HL-60/S4 treated with phorbol 12-myristate 13-acetate at 8.2 ng/mL for 4 days and 3 days (cell line): Measurements from ENCODE around the gene LRRC8A.
"Not testable (repeated sequence)": the region's sequence is repeated elsewhere in the genome, so short reads cannot be mapped to it uniquely, and the experiment has no call there.

ENCODE experiments used
- in situ Hi-C: fragments of 300-500 bp; cut with MboI; formaldehyde crosslinking; loops from 2 replicates; pipeline ENCODE4 v1.15.0; 2022; ENCODE audit warnings: low sequenced_read_pairs

Gene LRRC8A

DNA sequence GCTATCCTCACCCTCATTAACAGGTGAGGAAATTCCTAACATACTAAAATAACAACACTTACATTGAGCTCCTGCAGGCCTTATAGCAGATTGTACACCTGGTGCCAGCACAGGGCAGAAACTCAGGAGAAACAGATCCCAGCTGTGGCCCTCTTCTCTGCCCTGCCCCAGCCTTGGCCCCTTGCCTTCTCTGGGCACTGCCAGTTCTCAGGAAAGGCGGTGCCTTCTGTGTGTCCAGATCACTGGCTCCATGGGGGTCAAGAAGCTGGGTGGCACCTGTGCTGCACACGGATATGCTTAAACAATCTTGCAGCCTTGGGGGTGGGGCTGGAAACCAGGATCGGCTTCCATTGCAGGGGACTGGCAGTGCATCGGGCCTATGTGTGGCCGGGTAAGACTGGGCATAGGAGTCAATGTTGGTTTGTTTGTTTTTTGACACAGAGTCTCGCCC, 19.5 kb upstream of the LRRC8A start:
- in situ Hi-C loops: no loop called here

DNA sequence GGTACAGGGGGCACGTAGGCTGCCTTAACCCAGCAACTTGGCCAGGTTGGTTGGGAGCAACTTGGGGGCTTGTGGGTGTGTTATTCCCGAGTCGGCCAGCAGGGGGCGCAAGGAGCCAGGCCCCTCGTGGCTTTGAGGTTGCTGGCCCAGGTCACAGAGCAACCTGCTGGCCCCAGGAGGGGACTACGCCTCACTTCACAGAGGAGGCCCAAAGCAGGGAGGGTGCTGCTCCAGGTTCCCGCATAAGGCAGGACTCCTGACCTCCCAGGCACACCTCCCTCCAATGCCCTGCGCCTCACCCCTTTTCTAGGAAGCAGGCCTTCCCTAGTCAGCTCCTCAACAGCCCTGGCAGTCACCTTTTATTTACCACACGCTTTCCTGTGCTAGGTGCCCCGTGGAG, 18.3 kb upstream of the LRRC8A start:
- in situ Hi-C loops: no loop called here

DNA sequence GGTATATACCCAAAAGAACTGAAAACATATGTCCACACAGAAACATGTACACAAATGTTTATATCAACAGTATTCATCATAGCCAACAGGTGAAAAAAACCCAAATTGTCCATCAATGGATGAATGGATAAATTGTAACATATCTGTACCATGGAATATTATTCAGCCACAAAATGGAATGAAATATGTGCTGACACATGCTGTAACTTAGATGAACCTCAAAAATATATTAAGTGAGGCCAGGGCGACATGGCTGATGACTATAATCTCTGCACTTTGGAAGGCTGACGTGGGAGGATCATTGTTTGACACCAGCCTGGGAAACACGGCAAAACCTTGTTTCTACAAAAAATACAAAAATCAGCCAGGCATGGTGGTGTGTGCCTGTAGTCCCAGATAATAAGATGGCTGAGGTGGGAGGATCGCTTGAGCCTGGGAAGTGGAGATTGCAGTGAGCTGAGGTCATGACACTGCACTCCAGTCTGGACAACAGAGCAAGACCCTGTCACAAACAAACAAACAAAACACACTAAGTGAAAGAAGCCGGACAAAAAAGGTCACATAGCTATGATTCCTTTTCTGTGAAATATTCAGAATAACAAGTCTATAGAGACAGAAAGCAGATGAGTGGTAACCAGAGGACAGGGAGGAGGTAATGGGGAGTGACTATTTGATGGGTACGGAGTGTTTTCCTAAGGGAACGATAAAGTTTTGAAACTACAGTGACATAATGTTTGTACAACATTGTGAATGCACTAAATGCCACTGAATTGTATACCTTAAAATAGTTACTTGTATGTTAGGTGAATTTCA, 11.6 kb upstream of the LRRC8A start:
- in situ Hi-C loops: no loop called here

DNA sequence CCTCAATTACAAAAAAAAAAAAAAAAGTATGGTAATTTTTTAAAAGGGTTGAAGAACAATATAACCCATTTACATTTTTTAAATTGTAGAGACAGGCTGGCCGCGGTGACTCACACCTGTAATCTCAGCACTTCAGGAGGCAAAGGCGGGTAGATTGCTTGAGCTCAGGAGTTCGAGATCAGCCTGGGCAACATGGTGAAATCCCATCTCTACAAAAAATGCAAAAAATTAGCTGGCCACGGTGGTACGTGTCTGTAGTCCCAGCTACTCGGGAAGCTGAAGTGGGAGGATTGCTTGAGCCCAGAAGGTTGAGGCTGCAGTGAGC, 11.0 kb upstream of the LRRC8A start:
- in situ Hi-C loops: not testable (repeated sequence)

DNA sequence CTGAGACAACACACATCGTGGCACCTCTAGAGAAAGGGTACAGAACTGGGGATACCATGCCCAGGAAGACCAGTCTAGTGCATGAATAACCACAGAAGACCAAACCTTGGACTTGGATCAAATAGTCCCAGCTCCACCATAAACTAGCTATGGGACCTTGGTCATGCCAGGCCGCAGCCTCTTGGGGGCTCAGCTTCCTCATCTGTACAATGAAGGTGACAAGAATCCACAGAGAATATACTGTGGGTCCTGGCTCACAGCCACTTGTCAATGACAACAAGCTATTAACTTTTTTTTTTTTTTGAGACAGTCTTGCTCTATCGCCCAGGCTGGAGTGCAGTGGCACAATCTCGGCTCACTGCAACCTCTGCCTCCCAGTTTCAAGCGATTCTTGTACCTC, 4.1 kb upstream of the LRRC8A start:
- in situ Hi-C loops: no loop called here

GRCh38 chr9:128882677-128883603, 1.0 kb downstream of the LRRC8A start:
- in situ Hi-C loops: no loop called here

DNA sequence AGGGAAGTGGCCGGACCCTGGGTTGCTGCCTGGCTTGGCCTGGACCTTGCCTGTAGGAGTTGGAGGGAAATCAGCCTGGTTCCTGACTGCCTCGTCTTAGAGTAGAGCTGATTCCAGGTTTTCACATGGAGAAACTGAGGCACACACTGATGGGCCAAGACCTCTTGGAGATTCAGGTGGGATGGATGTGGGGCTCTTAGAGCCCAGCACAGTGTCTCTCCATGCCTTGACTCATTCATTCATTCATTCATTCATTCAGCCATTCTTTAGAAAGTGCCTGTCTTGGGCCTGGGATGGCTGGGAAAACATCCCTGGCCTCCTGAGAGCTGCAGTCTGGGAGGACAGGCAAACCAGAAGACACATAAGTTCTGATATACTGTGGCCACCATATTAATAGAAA, 2.2 kb downstream of the LRRC8A start:
- in situ Hi-C loops: no loop called here

DNA sequence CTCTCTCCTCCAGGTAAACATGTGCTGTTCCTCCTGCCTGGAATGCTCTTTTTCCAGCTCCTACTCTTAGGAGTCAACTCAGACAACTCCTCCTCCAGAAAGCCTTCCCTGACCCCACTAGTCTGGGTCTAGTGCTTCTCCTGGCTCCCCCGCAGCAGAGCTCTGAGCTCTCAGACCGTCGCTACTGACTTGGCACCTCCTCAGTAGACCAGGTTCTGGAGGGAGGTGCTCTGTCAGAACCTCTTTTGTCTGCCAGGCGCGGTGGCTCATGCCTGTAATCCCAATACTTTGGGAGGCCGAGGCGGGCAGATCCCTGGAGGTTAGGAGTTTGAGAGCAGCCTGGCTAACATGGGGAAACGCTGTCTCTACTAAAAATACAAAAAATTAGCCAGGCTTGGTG, 3.4 kb downstream of the LRRC8A start:
- in situ Hi-C loops: no loop called here

DNA sequence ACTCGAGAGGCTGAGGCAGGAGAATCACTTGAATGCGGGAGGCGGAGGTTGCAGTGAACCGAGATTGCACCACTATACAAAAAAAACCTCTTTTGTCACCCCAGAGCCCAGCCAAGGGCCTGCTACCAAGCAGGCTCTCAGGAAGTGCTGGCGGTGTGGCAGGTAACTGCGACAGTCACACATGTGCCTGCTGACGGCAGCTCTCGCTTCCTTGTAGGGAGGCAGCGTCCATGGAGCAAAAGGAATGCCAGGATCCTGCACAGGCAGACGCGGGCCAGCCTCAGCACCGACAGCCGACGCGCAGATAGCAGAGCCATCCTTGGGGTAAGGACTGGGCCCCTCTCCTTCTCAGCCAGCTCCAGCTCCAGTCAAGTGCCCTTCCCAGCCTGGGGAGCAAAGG, 3.9 kb downstream of the LRRC8A start:
- in situ Hi-C loops: no loop called here

DNA sequence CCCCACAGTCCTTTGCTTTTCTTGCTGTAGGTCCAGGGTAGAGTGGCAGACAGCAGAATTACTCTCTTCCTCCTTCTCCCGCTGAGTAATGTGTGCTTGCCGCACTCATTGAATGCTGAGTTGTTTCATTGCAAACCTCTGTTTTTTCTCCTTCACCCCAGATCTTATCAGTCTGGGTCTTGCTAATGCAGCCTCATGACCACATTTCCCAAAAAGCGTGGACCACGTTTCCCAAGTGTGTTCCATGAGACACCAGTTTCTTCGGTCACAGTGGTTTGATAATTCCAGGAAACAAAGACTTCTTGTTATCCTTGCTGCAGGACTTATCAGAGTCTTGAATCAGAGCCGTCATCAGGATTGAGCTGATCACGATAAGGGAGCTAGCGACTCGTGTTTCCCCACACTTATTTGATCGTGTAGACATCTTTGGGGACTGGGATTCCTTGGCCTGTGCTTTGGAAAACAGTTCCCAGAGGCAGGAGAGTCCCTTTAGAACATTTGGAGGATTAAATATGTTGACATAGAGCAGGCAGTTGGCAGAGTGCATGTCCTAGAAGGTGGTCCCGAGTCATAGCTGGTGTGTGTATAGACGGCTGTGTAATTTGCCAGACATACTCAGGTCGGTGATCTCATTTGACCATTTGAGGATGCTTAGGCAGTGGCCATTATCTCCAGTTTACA, 4.4 kb downstream of the LRRC8A start:
- in situ Hi-C loops: no loop called here

DNA sequence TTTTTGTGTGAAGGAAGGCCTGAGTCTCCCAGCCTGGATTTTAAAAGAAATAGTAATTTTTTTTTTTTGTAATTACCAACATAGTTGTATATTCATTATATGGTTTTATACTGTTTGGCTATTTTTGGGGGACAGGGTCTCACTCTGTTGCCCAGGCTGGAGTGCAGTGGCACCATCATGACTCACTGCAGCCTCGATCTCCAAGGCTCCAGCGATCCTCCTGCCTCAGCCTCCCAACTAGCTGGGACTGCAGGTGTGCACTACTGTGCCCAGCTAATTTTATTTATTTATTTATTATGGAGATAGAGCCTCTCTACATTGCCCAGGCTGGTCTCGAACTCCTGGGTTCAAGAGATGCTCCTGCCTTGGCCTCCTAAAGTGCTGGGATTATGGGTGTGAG, 5.1 kb downstream of the LRRC8A start:
- in situ Hi-C loops: no loop called here

- in situ Hi-C loops: no loop called here
These were observed 6.0 kb downstream of the LRRC8A start for GRCh38 chr9:128887914-128888350.

GRCh38 chr9:128891321-128892220, 9.6 kb downstream of the LRRC8A start:
- in situ Hi-C loops: no loop called here

DNA sequence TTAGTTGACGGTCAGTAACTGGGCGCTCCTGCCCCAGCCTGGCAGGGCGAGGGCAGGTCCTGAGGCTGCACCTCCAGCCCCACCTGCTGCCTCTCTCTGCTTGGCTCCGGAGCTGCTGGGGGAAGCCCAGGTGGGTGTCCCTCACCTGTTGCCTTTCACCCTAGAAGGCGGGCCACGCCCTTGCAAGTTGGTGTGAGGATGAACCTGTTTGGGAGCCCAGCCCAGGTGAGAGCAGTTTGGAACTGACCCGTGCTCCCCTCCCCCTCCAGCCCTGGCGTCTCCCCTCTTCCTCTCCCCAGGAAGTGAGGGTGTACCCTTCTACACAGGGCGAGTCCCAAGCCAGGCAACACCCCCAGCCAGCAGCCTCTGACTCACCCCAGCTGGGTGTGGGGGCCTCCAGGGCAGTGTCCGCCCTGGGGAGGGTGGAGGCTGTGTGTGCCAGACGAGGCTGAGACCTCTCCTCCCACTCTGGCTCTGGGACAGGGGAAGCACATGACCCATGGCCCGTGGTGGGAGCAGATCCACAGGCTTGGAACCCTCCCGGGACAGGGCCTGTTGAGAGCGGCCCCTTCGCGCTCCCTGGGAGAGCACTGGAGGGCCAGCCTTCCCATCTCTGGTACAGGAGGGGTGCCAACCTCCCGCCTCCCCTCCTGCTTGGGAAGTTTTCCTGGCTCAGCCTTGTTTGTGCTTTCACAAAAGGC, 10.4 kb downstream of the LRRC8A start:
- in situ Hi-C loops: no loop called here

DNA sequence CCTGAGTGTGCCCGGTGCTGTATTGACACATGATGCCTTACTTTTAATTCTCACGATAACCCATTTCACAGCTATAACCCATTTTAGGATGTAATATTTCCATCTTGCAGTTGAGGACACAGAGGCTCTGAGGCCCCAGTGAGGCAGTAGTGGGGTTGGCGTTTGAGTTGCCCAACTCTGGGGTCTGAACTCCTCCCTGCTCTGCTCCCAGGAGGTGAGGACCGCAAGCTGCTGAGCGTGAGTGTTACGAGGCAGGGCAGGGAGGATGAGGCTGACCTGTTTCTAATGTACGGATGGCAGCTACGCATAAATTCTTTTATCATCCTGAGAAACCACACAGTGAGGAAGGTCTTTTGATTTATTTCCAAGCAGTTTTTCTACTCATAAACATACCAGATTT, 11.4 kb downstream of the LRRC8A start:
- in situ Hi-C loops: no loop called here

GRCh38 chr9:128894764-128895163, 12.8 kb downstream of the LRRC8A start:
- in situ Hi-C loops: no loop called here

DNA sequence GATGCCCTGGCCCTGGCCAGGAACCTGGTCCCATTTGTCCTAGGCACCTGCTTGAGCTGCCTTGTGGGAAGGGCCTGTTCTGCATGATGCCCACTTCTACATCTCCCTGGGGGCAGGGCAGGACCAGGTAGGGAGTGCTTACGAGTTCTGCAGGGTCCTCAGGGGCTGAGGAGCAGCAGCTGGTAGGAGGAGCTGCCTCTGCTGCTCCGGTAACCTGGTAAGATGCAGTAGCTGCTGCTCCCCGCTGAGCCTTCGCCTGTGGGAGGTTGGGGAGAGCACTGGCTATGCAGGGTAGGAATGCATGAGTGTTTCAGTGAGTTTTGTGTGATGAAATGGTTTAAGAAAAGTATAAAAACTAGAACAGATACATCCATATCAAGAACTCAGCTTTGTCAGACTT, 13.6 kb downstream of the LRRC8A start:
- in situ Hi-C loops: no loop called here

DNA sequence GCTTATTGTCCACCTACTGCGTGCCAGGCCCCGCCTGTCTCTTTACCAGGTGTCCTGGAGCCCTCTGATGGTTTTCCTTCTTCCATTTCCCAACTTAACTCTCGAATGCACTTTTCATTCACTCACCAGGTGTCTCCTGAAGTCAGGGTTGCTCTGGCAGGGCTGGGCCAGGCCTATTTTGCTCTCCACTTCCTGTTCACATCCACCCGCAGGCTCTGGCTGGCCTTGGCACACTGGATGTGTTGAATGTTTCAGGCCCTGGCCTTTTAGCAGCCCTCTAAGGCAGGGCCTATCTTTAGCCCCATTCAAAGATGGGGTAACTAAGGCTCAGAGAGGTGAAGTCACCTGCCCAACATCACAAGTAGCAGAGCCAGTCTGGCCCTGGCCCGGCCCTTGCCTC, 16.4 kb downstream of the LRRC8A start:
- in situ Hi-C loops: no loop called here

- in situ Hi-C loops: no loop called here
These were observed 17.1 kb downstream of the LRRC8A start for GRCh38 chr9:128898845-128899565.
